Endometrium (tissue), 2 donors: Measurements from ENCODE around the gene CHST11.
"Not testable (repeated sequence)": the region's sequence is repeated elsewhere in the genome, so short reads cannot be mapped to it uniquely, and the experiment has no call there.

Experiments used
- FAIRE-seq: peaks from 2 replicates; lab custom pipeline; 2012; peaks lifted over from hg19 to GRCh38; lab: Jason Lieb, UNC
- donor health status: control.
- donor health status: control.

The CHST11 gene

GRCh38 chr12:104604995-104605675, 148.4 kb downstream of the CHST11 start:
- FAIRE-seq, result no peak

GRCh38 chr12:104605685-104606084, 148.9 kb downstream of the CHST11 start:
- no peak for FAIRE-seq

GRCh38 chr12:104608998-104609397, 152.2 kb downstream of the CHST11 start:
- no peak for FAIRE-seq

DNA sequence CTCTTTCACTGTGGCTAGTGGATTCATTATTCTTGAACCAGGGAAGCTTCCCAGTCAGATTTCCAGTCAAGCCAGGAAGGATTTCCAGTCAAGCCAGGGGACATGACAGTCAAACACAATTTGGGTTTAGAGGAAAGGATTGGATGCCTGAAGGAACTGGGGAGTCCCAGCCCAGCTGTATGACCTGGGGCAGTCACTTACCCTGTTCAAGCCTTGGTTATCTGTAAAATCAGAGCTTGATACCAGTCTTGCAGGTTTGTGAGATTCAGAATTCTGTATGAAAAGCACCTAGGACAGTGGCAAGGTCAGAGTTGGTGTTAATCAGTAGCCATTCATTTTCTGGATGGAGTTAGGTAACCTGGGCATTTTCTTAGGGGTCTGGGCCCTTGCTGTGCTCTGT, 152.7 kb downstream of the CHST11 start:
- FAIRE-seq, result no peak

DNA sequence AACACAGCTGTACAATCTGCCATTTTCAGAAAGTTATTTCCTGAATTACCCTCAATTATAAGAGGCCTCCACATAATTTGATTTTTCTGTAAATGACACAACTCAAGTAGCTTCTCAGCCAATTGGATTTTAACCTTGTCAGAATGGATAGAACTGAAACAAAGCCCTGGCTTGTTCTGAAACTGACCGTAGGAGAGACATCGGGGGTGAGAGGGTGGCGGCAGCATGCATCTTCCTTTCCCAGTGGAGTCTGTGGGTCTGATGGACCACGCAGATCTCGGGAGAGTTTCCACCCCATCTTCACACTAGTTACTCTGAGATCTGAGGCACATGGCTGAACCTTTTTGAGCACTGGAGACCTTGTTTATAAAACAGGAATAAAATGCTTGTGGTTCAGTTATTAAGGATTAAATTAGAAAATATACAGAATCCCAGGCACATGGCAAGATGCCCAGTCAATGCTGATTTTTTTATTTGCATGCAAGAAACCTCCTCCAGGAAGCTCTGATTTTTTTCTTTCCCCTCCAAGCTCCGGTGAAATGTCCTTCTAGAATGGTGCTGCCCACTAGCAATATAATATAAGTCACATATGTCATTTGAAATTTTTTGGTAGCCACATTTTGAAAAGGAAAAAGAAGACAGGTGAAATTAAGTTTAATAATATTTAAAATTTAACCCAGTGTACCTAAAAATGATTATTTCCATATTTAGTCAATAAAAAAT, 153.9 kb downstream of the CHST11 start:
- no peak for FAIRE-seq

DNA sequence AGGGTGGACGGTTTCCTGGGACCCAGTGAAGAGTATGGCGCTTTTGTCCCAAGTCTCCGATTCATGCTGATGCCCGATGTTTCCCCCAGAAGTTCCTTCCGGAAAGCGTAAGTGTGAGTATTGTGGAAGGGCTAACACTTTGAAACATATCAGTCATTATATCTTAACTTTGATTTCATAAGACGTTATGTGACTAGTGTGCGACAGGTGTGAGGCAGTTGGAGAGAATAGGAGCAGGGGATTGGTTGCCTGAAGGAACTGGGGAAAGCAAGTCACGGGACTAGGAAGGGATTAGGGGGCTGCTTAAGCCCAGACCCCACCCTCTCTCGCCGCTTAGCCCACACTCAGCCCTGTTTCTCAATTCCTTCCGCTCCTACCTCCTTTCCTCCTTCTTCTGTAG, 154.9 kb downstream of the CHST11 start:
- FAIRE-seq, result no peak

GRCh38 chr12:104613372-104613771, 156.6 kb downstream of the CHST11 start:
- not testable (repeated sequence) for FAIRE-seq

DNA sequence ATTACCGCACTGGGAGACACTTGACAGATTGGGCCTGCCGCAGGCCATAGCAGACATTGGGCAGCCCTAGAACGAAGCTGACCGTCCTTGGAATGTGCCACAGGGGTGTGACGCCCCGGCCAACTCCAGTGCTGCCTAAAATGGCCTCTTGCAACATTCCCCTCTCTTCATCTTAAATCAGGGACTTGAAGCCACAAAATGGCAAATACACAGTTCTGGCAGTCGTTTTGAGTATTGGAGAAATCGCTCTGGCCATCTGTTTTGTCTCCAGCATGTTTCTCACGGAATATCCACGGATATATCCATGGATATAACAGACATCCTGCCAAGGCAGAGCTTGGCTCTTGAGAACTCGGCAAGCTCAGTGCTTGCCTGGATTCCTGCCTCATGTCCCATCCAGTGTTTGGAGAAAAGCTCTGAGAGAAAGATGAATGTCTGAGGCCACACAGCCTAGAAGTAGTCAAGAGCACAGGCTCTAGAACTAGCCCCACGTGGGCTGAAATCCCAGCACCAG, 158.4 kb downstream of the CHST11 start:
- no peak for FAIRE-seq

- FAIRE-seq, result no peak
Measured at GRCh38 chr12:104618691-104619090, 161.9 kb downstream of the CHST11 start.

DNA sequence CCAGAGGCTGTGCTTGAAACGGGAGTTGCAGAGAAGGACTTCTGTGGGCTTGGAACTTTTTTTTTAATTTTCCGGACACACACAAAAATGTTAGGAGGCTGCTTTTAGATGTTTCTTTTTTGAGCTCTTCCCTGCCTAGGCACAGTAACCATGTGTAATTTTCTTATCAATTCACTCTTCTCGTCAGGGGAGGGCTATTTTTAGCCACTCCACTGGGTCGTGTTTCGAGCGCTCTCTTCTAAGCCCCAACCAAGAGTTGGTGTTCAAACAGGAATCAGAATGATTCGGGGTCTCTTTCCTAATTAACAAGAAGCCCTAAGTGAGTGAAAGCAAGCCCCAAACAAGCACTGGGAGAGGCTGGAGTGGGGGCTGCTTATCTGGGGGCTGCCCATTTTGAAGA, 162.6 kb downstream of the CHST11 start:
- FAIRE-seq, result no peak

DNA sequence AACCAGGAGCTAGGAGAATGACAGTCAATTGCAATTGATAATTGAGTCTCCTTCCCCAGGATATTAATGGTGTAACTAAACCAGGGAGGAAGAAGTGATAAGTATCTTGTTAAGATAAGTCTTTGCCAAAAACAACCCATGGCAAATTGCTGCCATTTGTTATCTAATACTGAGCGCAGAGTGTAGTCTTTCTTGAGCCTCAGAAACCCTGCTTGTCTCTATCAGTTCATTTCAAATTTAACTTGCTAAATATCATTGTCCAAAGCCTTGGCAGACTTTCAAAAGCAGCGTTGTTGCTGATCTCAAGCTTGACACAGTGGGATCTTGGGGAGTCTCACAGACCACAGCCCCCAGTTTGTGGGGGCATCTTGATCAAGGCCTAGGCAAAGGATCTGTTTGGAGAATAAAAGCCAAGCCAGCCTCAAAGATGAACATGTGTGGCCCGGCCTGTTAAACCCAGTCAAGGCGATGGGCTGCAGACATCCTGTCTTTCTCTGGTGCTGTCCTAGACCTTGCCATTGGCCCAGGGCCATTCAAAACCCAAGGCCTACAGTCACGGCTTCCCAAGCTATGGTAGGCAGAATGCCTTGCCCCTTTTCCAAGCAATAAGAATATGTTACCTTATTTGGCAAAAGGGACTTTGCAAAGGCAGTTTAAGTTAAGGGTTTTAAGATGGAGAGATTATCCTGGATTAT, 164.2 kb downstream of the CHST11 start:
- no peak for FAIRE-seq

GRCh38 chr12:104622928-104623327, 166.2 kb downstream of the CHST11 start:
- no peak for FAIRE-seq

GRCh38 chr12:104623883-104624282, 167.1 kb downstream of the CHST11 start:
- no peak for FAIRE-seq

DNA sequence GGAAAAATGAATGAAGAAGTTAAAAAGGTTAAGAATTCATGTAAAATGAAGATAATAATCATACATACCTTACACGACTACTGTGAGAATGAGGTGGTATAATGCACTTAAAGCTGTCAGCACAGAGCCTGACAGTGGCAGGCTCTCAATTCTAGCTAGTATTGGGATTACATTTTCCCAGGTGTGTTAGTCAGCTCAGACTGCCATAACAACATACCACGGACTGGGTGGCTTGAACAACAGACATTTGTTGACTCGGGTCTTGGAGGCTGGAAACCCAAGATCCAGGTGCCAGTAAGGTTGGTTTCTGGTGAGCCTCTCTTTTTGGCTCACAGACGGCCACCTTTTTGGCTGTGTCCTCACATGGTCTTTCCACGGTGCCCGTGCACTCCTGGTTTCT, 167.8 kb downstream of the CHST11 start:
- FAIRE-seq, result no peak

DNA sequence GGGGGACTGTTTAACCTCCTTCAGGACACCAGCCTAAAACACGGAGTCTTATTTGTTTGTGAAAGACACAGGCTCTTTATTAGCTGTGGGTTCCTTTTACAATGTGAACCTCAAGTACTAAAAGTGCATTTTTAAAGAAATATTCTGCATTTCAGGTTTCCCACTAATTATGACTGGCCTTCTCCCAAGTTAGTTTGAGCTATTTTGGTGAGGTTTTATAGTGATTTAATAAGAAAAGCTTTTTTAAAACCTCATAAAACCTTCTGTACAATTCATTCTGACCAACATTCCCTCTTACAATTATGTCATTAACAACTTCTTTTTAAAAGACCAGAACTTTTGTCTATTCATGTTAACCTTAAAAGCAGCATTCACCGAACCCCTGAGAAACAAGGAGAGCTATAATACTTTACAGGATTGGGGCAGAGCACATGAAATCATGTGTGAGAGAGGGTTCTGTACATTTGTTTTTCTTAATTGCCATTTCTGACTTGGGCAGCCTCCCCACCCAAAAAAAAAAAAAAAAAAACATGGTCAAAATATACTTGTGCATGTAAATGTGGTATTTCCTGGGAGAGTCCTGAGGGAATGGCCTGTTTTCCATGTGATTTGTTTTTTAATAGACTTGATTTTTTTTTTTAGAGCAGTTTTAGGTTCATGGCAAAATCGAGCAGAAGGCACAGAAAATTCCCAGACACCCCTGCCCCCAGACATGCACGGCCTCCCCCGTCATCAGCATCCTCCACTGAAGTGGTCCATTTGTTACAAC, 169.5 kb downstream of the CHST11 start:
- FAIRE-seq, result no peak

GRCh38 chr12:104627231-104627989, 170.7 kb downstream of the CHST11 start:
- no peak for FAIRE-seq

- no peak for FAIRE-seq
Measured at GRCh38 chr12:104627990-104628830, 171.5 kb downstream of the CHST11 start.

DNA sequence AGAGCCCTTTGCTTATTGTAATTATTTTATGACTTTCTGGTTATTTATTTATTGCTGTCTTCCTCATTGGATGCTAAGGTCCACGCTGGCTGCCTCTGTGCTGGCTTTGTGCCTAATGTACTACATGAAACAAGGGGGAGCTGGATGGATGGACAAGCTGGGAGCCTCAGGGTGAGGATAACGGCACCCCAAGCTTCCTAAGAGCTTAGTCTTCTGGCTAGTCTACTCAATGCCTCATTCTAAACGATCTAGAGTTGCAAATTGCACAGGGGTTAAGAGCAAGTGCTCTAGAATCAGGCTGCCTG, 172.0 kb downstream of the CHST11 start:
- FAIRE-seq, result no peak

GRCh38 chr12:104630230-104630670, 173.5 kb downstream of the CHST11 start:
- no peak for FAIRE-seq

DNA sequence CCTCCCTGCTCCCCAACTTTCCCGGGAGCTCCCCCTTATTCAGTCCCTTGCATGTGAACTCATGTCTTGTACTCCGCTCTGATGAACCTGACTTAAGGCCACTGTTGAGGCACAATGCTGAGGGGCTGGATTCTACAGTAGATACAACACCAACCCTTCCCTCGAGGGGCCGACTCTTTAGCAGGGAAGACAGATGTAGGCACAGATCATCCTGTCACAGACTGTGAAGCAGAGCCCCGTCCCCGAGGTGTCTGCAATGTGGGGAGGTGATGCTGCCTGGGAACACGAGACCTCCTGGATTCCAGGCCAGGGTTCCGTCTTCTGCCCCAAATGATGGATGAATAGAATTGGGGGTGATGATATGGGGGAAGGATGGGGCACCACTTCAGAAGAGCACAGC, 175.1 kb downstream of the CHST11 start:
- no peak for FAIRE-seq

GRCh38 chr12:104632724-104633201, 176.0 kb downstream of the CHST11 start:
- FAIRE-seq, result no peak
